ENCODE results near the gene SLC12A7.

Gene SLC12A7

GRCh38 chr5:1110307-1111240, 1.3 kb downstream of the SLC12A7 start:
- TF ChIP-seq CTCF (IDR thresholded peaks at IDR 0.05) = no peak

GRCh38 chr5:1109542-1110306, 2.1 kb downstream of the SLC12A7 start:
- no peak for TF ChIP-seq CTCF (IDR thresholded peaks at IDR 0.05)

GRCh38 chr5:1108865-1109174, 3.0 kb downstream of the SLC12A7 start:
- TF ChIP-seq CTCF (IDR thresholded peaks at IDR 0.05) = no peak

- no peak for TF ChIP-seq CTCF (IDR thresholded peaks at IDR 0.05)
These were observed 3.6 kb downstream of the SLC12A7 start for GRCh38 chr5:1108023-1108864.

GRCh38 chr5:1107167-1108022, 4.5 kb downstream of the SLC12A7 start:
- no peak for TF ChIP-seq CTCF (IDR thresholded peaks at IDR 0.05)

- TF ChIP-seq CTCF (IDR thresholded peaks at IDR 0.05) = no peak
These were observed 5.3 kb downstream of the SLC12A7 start for GRCh38 chr5:1106385-1107166.
